ENCODE measurements around the gene PREP. TPM values are rescaled to one million over a fixed set of nuclear protein-coding genes. Genes with fewer than 3 reads are reported as not detected.

PREP gene
- total RNA-seq, 4 donors from 2014 or later = 17.4 to 39.5 (median 24.0) TPM

GRCh38 chr6:105269390-105269789 lies 133.5 kb downstream of the PREP start:
- TF ChIP-seq CTCF (IDR thresholded peaks at IDR 0.05; ENCODE audit: low read depth) = no peak

- TF ChIP-seq CTCF (IDR thresholded peaks at IDR 0.05; ENCODE audit: low read depth) = no peak
These were observed 138.9 kb downstream of the PREP start for GRCh38 chr6:105263685-105264610.

GRCh38 chr6:105259913-105260889 lies 142.7 kb downstream of the PREP start:
- no peak for TF ChIP-seq CTCF (IDR thresholded peaks at IDR 0.05; ENCODE audit: low read depth)

GRCh38 chr6:105258816-105259215 lies 144.1 kb downstream of the PREP start:
- no peak for TF ChIP-seq CTCF (IDR thresholded peaks at IDR 0.05; ENCODE audit: low read depth)

GRCh38 chr6:105257340-105257739 lies 145.5 kb downstream of the PREP start:
- no peak for TF ChIP-seq CTCF (IDR thresholded peaks at IDR 0.05; ENCODE audit: low read depth)

- TF ChIP-seq CTCF (IDR thresholded peaks at IDR 0.05; ENCODE audit: low read depth) = no peak
These were observed 146.3 kb downstream of the PREP start for GRCh38 chr6:105256619-105257018.

GRCh38 chr6:105253787-105254186 lies 149.1 kb downstream of the PREP start:
- TF ChIP-seq CTCF (IDR thresholded peaks at IDR 0.05; ENCODE audit: low read depth) = no peak
